ENCODE data around the gene SH3PXD2A. TPM values are rescaled to one million over a fixed set of nuclear protein-coding genes. Genes with fewer than 3 reads are reported as not detected.

SH3PXD2A gene, protein sequence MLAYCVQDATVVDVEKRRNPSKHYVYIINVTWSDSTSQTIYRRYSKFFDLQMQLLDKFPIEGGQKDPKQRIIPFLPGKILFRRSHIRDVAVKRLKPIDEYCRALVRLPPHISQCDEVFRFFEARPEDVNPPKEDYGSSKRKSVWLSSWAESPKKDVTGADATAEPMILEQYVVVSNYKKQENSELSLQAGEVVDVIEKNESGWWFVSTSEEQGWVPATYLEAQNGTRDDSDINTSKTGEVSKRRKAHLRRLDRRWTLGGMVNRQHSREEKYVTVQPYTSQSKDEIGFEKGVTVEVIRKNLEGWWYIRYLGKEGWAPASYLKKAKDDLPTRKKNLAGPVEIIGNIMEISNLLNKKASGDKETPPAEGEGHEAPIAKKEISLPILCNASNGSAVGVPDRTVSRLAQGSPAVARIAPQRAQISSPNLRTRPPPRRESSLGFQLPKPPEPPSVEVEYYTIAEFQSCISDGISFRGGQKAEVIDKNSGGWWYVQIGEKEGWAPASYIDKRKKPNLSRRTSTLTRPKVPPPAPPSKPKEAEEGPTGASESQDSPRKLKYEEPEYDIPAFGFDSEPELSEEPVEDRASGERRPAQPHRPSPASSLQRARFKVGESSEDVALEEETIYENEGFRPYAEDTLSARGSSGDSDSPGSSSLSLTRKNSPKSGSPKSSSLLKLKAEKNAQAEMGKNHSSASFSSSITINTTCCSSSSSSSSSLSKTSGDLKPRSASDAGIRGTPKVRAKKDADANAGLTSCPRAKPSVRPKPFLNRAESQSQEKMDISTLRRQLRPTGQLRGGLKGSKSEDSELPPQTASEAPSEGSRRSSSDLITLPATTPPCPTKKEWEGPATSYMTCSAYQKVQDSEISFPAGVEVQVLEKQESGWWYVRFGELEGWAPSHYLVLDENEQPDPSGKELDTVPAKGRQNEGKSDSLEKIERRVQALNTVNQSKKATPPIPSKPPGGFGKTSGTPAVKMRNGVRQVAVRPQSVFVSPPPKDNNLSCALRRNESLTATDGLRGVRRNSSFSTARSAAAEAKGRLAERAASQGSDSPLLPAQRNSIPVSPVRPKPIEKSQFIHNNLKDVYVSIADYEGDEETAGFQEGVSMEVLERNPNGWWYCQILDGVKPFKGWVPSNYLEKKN
- 58.3 and 83.9 TPM in 2 replicates for total RNA-seq

DNA sequence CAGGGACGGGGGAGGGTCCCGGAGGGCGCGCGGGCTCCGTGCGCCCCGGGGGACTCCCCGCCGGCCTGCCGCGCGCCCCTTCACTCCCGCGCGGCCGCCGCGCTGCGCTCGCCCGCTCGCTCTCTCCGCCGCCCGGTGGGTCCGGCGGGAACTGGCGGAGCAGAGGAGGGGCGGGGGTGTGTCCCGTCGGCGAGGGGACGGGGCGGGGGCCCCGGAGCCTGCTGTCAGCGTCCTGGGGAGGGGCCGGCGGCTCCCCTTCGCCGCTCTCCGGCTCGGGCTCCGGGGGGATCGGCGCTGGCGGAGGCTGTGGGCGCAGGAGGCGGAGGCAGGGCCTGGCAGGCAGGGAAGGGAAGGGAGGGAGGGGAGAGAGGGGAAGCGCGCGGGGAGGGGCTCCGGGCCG is at the start of gene SH3PXD2A:
TSS of gene SH3PXD2A (minus strand) at position 153 of the 400 bp plus-strand sequence. CDS start 310 bp downstream, outside the sequence.

Small RNA genes lying within 50 kb of the gene (small RNA-seq; reads per million reads assigned to genes)
- gene RF00019 = not detected

Other genes starting within 250 kb of the SH3PXD2A start
- gene STN1, start 62.6 kb upstream of the SH3PXD2A start, total RNA-seq = 29.4 and 39.0 TPM in 2 replicates
- gene SLK, start 111.6 kb upstream of the SH3PXD2A start, total RNA-seq = 58.7 and 60.5 TPM in 2 replicates
- 1.2 and 1.6 TPM in 2 replicates for gene COL17A1, start 230.3 kb upstream of the SH3PXD2A start, total RNA-seq